HCT116 (cell line): ENCODE measurements around the gene UBIAD1. TPM values are rescaled to one million over a fixed set of nuclear protein-coding genes. Genes with fewer than 3 reads are reported as not detected.

Experiments
- ATAC-seq: fragments of 200-7000 bp; cut with Tn5 transposase; 2 replicates; pipeline ENCODE4 v1.9.1; 2020; ENCODE audit warnings: mild to moderate bottlenecking, moderate library complexity
- BruUV-seq: library from RNA; stranded (reverse); fragments of 400-500 nt; replicated peaks from 2 replicates; lab custom pipeline; 2021; lab: Mats Ljungman, UMichigan
- CTCF ChIA-PET: fragments of 300-600 bp; sonication (Branson Sonifier 250); formaldehyde crosslinking; loops from one replicate; lab custom pipeline; 2021; ENCODE audit warnings: antibody characterized with exemption; lab: Charles Lee
- POLR2A ChIA-PET: fragments of 300-600, 350-600 bp; sonication (Branson Sonifier 250); formaldehyde crosslinking; loops from one replicate; lab custom pipeline; 2021; ENCODE audit warnings: antibody characterized with exemption; lab: Charles Lee
- RAD21 ChIA-PET, 2 experiments: fragments of 300-600 bp; sonication (Branson Sonifier 250); formaldehyde crosslinking; loops; one replicate each; lab custom pipeline; 2023; ENCODE audit warnings: low total read pairs in 2 of 2; ENCODE audit not compliant: uncharacterized antibody in 2 of 2, unreplicated experiment in 2 of 2, low non-redundant PET in 1 of 2; lab: Charles Lee
- DNase-seq: peaks from one replicate; pipeline ENCODE4 v3.0.0-alpha.2; 2010; ENCODE audit warnings: low read depth, low spot score
- H2AFZ ChIP-seq: fragments of 200-600 bp; shearing (Covaris generic), sonication (generic); 2 replicates; pipeline ENCODE4 v1.6.1; 2017; ENCODE audit warnings: low read depth, mixed run types, mixed read lengths, antibody characterized with exemption, low read length; ENCODE audit not compliant: poor library complexity, severe bottlenecking
- H3K27ac ChIP-seq: 2 replicates; pipeline ENCODE4 v1.5.1; 2012; ENCODE audit warnings: low read depth, low read length
- H3K27me3 ChIP-seq: fragments of 200-600 bp; sonication (generic); 2 replicates; pipeline ENCODE4 v1.6.1; 2016; ENCODE audit warnings: mixed run types, low read length, mixed read lengths; ENCODE audit not compliant: insufficient read depth
- H3K36me3 ChIP-seq, 2 experiments: fragments of 200-500 bp in 1 of 2; fragments of 200-600 bp in 1 of 2; sonication (Bioruptor generic) in 1 of 2; sonication (generic) in 1 of 2; 2 replicates each; pipeline versions ENCODE4 v1.5.1 to v1.6.1; 2014 to 2016; ENCODE audit warnings: low read length in 2 of 2, inconsistent platforms in 1 of 2, mixed read lengths in 1 of 2, mixed run types in 1 of 2; ENCODE audit not compliant: insufficient read depth in 2 of 2, control insufficient read depth in 1 of 2
- H3K4me1 ChIP-seq, 2 experiments: fragments of 200-600 bp in 1 of 2; sonication (generic) in 1 of 2; 2 replicates each; pipeline versions ENCODE4 v1.5.1 to v1.6.1; 2012 to 2017; ENCODE audit warnings: low read length in 2 of 2, inconsistent platforms in 1 of 2, mild to moderate bottlenecking in 1 of 2, mixed read lengths in 1 of 2, mixed run types in 1 of 2, moderate library complexity in 1 of 2; ENCODE audit not compliant: insufficient read depth in 2 of 2, control insufficient read depth in 1 of 2
- H3K4me2 ChIP-seq: fragments of 200-600 bp; sonication (generic); 2 replicates; pipeline ENCODE4 v1.6.1; 2017; ENCODE audit warnings: mixed run types, low read length, mixed read lengths
- H3K4me3 ChIP-seq, 2 experiments: fragments of 200-600 bp in 1 of 2; sonication (generic) in 1 of 2; replicated peaks in 1 of 2; 2 replicates each; pipeline ENCODE4 v1.5.1; 2011 to 2016; ENCODE audit warnings: low read length in 2 of 2, control low read depth in 1 of 2, low read depth in 1 of 2, mild to moderate bottlenecking in 1 of 2, mixed read lengths in 1 of 2, mixed run types in 1 of 2
- H3K79me2 ChIP-seq: fragments of 200-600 bp; sonication (generic); 2 replicates; pipeline ENCODE4 v1.6.1; 2017; ENCODE audit warnings: mild to moderate bottlenecking, mixed run types, low read length, moderate library complexity, mixed read lengths; ENCODE audit not compliant: insufficient read depth
- H3K9ac ChIP-seq: fragments of 200-600 bp; sonication (generic); 2 replicates; pipeline ENCODE4 v1.6.1; 2016; ENCODE audit warnings: low read length, mixed read lengths
- H3K9me2 ChIP-seq: fragments of 200-600 bp; sonication (generic), shearing (Covaris generic); 2 replicates; pipeline ENCODE4 v1.6.1; 2017; ENCODE audit warnings: mixed run types, mild to moderate bottlenecking, moderate library complexity; ENCODE audit not compliant: insufficient read depth
- H3K9me3 ChIP-seq, 2 experiments: fragments of 200-500 bp in 1 of 2; fragments of 200-600 bp in 1 of 2; sonication (Bioruptor generic) in 1 of 2; sonication (generic) in 1 of 2; 2 replicates each; pipeline ENCODE4 v1.6.1; 2014 to 2017; ENCODE audit warnings: low read length in 2 of 2, mixed read lengths in 2 of 2, inconsistent platforms in 1 of 2, low read depth in 1 of 2, mild to moderate bottlenecking in 1 of 2, mixed run types in 1 of 2, moderate library complexity in 1 of 2; ENCODE audit not compliant: control insufficient read depth in 1 of 2, insufficient read depth in 1 of 2
- H4K20me1 ChIP-seq: fragments of 200-600 bp; sonication (generic), shearing (Covaris generic); 2 replicates; pipeline ENCODE4 v1.6.1; 2017; ENCODE audit warnings: mixed run types, mild to moderate bottlenecking, moderate library complexity; ENCODE audit not compliant: insufficient read depth
- ATF3 ChIP-seq: IDR thresholded peaks from 2 replicates; pipeline ENCODE4 v1.6.1; 2012
- EZH2 ChIP-seq: fragments of 200-600 bp; sonication (generic); IDR thresholded peaks from 2 replicates; pipeline ENCODE4 v1.6.1; 2017; ENCODE audit warnings: antibody characterized with exemption, mixed run types
- FOSL1 ChIP-seq: IDR thresholded peaks from 2 replicates; pipeline ENCODE4 v1.6.1; 2012; ENCODE audit warnings: low read depth
- JUND ChIP-seq: IDR thresholded peaks from 2 replicates; pipeline ENCODE4 v1.6.1; 2012
- POLR2A ChIP-seq: IDR thresholded peaks from 2 replicates; pipeline ENCODE4 v1.7.0; 2011; ENCODE audit warnings: borderline replicate concordance; ENCODE audit not compliant: insufficient read depth, insufficient read length; ENCODE audit errors: extremely low read depth
- TCF7L2 ChIP-seq: IDR thresholded peaks from 2 replicates; pipeline ENCODE4 v1.7.0; 2011; ENCODE audit warnings: borderline replicate concordance, inconsistent platforms; ENCODE audit not compliant: insufficient read depth, insufficient read length; ENCODE audit errors: extremely low read depth
- intact Hi-C: fragments of 100-400 bp; cut with micrococcal nuclease; formaldehyde crosslinking; loops from 2 replicates; pipeline ENCODE4 v1.10.0; 2022
- total RNA-seq: library from RNA; stranded (reverse); gene quantifications from one replicate; pipeline ENCODE4 v1.2.1, GENCODE V29; 2021; ENCODE audit not compliant: unreplicated experiment
- TF ChIP-seq, protein P1 (sequence below): IDR thresholded peaks from 2 replicates; pipeline ENCODE4 v1.6.1; 2011; ENCODE audit warnings: mild to moderate bottlenecking, low read length, moderate library complexity; ENCODE audit not compliant: insufficient replicate concordance; ENCODE audit errors: extremely low read depth

Gene UBIAD1
- total RNA-seq, 1 experiment from 2014 or later: 17.2 TPM

- Histone ChIP-seq H3K4me2 (no peak overlapping the region), H3K27me3 (no peaks in the 10 kb centered on the region), H3K9me3 (no peaks in the 10 kb centered on the region), H3K4me3 (no peak overlapping the region), H3K79me2 (no peaks in the 10 kb centered on the region), H3K9ac (no peak overlapping the region), H3K4me1 (no peaks in the 10 kb centered on the region), H3K27ac (no peak overlapping the region), H3K9me2 (no peaks in the 10 kb centered on the region), H2AFZ (no peak overlapping the region), H3K36me3 (peaks cover 41 to 51% of the 10 kb centered on the region in 2 experiments), H4K20me1 (no peaks in the 10 kb centered on the region)
- ChIA-PET CTCF (interaction anchor here (1.5 kb wide), 1 partner anchor 11 kb away, joined by 4 read pairs; no protein-coding TSS in a partner anchor), POLR2A (no interaction called here), RAD21 (no interaction called here)
- TF ChIP-seq ATF3 (no peak), TCF7L2 (no peak)
- TF ChIP-seq, protein P1, sequence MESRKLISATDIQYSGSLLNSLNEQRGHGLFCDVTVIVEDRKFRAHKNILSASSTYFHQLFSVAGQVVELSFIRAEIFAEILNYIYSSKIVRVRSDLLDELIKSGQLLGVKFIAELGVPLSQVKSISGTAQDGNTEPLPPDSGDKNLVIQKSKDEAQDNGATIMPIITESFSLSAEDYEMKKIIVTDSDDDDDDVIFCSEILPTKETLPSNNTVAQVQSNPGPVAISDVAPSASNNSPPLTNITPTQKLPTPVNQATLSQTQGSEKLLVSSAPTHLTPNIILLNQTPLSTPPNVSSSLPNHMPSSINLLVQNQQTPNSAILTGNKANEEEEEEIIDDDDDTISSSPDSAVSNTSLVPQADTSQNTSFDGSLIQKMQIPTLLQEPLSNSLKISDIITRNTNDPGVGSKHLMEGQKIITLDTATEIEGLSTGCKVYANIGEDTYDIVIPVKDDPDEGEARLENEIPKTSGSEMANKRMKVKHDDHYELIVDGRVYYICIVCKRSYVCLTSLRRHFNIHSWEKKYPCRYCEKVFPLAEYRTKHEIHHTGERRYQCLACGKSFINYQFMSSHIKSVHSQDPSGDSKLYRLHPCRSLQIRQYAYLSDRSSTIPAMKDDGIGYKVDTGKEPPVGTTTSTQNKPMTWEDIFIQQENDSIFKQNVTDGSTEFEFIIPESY: no peak
- no TSS peak for BruUV-seq
- DNase-seq (no peak), ATAC-seq (no peak)
- intact Hi-C loops: no loop called here
Observed at GRCh38 chr1:11252538-11252937, 20.5 kb upstream of the UBIAD1 start.

DNA sequence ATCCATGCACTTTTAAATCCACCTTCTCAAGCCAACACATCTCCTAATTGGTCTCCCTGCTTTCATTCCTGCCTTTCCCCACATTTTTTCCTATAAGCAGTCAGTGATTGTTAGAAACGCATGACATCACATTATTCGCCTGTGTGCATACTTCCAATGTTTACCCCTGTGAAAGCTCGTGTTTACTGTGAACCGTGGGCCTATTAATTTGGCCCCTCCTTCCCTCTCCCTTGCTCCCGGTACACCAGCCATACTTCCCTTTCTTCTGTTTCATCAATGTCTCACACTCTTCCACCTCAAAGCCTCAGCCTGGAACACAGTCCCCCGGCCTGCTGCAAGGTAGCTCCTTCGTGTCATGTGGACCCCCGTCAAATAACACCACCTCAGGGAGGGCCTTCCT lies 19.8 kb upstream of the UBIAD1 start:
- POLR2A ChIA-PET: no interaction called here
- no peak overlapping the region for H3K4me2 ChIP-seq
- BruUV-seq: no TSS peak
- intact Hi-C loops: no loop called here
- no peak overlapping the region for H3K27ac ChIP-seq
- H3K79me2 ChIP-seq: no peaks in the 10 kb centered on the region
- H3K27me3 ChIP-seq: no peaks in the 10 kb centered on the region
- no peaks in the 10 kb centered on the region for H3K9me3 ChIP-seq
- no peaks in the 10 kb centered on the region for H3K4me1 ChIP-seq
- CTCF ChIA-PET: no interaction called here
- no peak overlapping the region for H2AFZ ChIP-seq
- H3K9ac ChIP-seq: no peak overlapping the region
- RAD21 ChIA-PET: no interaction called here
- H4K20me1 ChIP-seq: no peaks in the 10 kb centered on the region
- no peak for DNase-seq
- H3K36me3 ChIP-seq: peaks cover 48 to 49% of the 10 kb centered on the region in 2 experiments
- no peaks in the 10 kb centered on the region for H3K9me2 ChIP-seq
- H3K4me3 ChIP-seq: no peak overlapping the region
- TF ChIP-seq JUND (no peak), FOSL1 (no peak), EZH2 (no peak), POLR2A (no peak)
- ATAC-seq: no peak
